Nephron progenitor cell (in vitro differentiated cells): ENCODE measurements around the gene C19orf33.
A peak's percentile ranks its signal among the peaks of the same experiment; 100 is the strongest.

Experiments used
- DNase-seq: peaks from one replicate; pipeline ENCODE4 v3.0.0; 2021
- H3K27ac Mint-ChIP-seq: 2 replicates; pipeline ENCODE4 v1.8.0; 2021; ENCODE audit warnings: mild to moderate bottlenecking, moderate library complexity, mixed read lengths
- H3K27me3 Mint-ChIP-seq: 2 replicates; pipeline ENCODE4 v1.8.0; 2021; ENCODE audit warnings: mild to moderate bottlenecking, low read depth, mixed read lengths; ENCODE audit not compliant: poor library complexity
- H3K36me3 Mint-ChIP-seq: 2 replicates; pipeline ENCODE4 v1.8.0; 2021; ENCODE audit warnings: low read depth, mixed read lengths
- H3K4me1 Mint-ChIP-seq: 2 replicates; pipeline ENCODE4 v1.8.0; 2021; ENCODE audit warnings: mixed read lengths
- H3K4me3 Mint-ChIP-seq: 2 replicates; pipeline ENCODE4 v1.8.0; 2021; ENCODE audit warnings: mild to moderate bottlenecking, moderate library complexity, mixed read lengths
- H3K9me3 Mint-ChIP-seq: 2 replicates; pipeline ENCODE4 v1.8.0; 2021; ENCODE audit warnings: mild to moderate bottlenecking, moderate library complexity, mixed read lengths
- CTCF ChIP-seq: fragments of 200-600 bp; sonication (generic); IDR thresholded peaks from 2 replicates; pipeline ENCODE4 v1.5.0; 2021; ENCODE audit warnings: antibody characterized with exemption

The C19orf33 gene

DNA sequence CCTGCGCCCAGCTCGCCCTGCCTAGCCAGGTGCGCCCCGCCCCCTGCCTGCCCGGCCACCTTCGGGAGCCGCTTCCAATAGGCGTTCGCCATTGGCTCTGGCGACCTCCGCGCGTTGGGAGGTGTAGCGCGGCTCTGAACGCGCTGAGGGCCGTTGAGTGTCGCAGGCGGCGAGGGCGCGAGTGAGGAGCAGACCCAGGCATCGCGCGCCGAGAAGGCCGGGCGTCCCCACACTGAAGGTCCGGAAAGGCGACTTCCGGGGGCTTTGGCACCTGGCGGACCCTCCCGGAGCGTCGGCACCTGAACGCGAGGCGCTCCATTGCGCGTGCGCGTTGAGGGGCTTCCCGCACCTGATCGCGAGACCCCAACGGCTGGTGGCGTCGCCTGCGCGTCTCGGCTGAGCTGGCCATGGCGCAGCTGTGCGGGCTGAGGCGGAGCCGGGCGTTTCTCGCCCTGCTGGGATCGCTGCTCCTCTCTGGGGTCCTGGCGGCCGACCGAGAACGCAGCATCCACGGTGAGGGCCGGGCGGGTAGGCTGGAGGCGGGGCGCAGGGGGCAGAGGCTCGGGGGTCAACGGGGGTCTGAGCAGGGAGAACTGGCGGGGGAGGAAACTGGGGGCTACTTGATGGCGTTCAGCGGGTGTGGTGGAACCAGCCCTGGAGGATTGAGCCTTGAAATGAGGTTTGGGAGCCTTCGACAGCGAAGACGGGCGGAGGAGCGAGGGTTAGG lies 39.4 kb upstream of the C19orf33 start, which contains the start of gene SPINT2:
SPINT2 (plus strand) TSS at position 88 of the 727 bp plus-strand sequence; CDS start at position 408, 320 bp downstream.
- H3K4me1 Mint-ChIP-seq: peaks cover 51% of the 10 kb centered on the region
- TF ChIP-seq CTCF: no peak
- peaks cover 9% of the 10 kb centered on the region for H3K27me3 Mint-ChIP-seq
- H3K27ac Mint-ChIP-seq: peak within 1 kb of the TSS; percentile 64
- peak within 1 kb of the TSS; percentile 92 for H3K4me3 Mint-ChIP-seq
- peak; percentile 82 for DNase-seq
- no peaks in the 10 kb centered on the region for H3K36me3 Mint-ChIP-seq
- no peaks in the 10 kb centered on the region for H3K9me3 Mint-ChIP-seq

DNA sequence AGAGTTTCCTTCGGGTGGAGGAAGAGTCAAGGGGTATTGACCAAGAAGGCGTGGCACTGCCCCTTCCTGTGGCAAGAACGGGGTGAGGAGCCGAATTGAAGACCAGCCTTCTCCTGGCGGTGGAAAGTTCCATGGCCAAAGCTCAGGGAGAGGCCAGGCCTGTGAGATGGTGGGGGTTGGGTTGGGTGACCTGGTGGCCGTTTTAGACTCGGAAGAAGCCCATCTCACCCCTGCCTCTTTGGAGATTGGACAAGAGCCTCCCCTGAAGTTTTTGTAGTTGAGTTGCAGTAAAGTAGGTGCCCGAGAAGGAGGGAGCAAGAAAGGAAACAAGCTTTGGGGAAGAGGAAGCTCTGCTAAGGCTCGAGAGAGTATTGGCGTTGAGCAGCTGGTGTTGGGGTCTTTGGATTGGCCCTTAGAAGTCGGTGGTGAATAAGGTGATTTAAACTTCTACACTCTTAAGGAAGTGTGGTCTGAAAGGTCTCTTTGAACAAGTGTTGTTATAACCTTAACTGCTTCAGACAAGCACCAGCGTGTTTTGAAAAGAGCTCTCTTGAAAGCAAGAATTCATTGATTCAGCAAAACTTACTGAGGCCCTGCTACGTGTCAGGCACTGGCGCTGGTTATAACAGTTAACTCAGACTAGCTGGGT lies 38.7 kb upstream of the C19orf33 start:
- Mint-ChIP-seq H3K27ac (peak overlapping the region; percentile 64), H3K4me3 (peak overlapping the region; percentile 92), H3K27me3 (peaks cover 12% of the 10 kb centered on the region), H3K4me1 (peaks cover 58% of the 10 kb centered on the region), H3K9me3 (no peaks in the 10 kb centered on the region), H3K36me3 (no peaks in the 10 kb centered on the region)
- no peak for DNase-seq
- TF ChIP-seq CTCF: no peak

DNA sequence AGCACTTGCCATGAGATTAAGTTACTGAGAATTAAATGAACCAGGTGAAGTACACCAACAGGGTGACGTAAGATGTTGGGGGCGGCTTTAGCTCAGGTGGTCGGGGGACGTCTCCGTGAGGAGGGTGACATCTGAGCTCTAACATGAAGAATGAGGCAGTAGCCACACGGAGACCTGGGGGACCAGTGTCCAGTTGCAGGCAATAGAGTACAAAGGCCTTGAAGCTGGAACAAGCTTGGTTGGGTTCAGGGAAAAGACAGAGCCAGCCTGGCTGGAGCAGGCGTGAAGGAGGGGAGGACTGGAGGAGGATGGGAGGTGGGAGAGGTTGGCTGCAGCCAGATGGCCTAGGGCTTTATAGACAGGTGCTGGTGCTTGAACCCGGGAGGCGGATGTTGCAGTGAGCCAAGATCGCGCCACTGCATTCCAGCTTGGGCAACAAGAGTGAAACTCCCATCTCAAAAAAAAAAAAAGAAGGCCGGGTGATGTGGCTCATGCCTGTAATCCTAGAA lies 38.1 kb upstream of the C19orf33 start:
- Mint-ChIP-seq H3K4me3 (peak overlapping the region; percentile 92), H3K4me1 (peaks cover 64% of the 10 kb centered on the region), H3K9me3 (no peaks in the 10 kb centered on the region), H3K36me3 (no peaks in the 10 kb centered on the region), H3K27me3 (peaks cover 12% of the 10 kb centered on the region), H3K27ac (peak overlapping the region; percentile 46)
- no peak for TF ChIP-seq CTCF
- DNase-seq: no peak

GRCh38 chr19:38266981-38267597 lies 37.0 kb upstream of the C19orf33 start:
- Mint-ChIP-seq H3K4me1 (peaks cover 66% of the 10 kb centered on the region), H3K36me3 (no peaks in the 10 kb centered on the region), H3K27me3 (peaks cover 17% of the 10 kb centered on the region), H3K4me3 (peak overlapping the region; percentile 92), H3K9me3 (no peaks in the 10 kb centered on the region), H3K27ac (peak overlapping the region; percentile 37)
- no peak for TF ChIP-seq CTCF
- no peak for DNase-seq

DNA sequence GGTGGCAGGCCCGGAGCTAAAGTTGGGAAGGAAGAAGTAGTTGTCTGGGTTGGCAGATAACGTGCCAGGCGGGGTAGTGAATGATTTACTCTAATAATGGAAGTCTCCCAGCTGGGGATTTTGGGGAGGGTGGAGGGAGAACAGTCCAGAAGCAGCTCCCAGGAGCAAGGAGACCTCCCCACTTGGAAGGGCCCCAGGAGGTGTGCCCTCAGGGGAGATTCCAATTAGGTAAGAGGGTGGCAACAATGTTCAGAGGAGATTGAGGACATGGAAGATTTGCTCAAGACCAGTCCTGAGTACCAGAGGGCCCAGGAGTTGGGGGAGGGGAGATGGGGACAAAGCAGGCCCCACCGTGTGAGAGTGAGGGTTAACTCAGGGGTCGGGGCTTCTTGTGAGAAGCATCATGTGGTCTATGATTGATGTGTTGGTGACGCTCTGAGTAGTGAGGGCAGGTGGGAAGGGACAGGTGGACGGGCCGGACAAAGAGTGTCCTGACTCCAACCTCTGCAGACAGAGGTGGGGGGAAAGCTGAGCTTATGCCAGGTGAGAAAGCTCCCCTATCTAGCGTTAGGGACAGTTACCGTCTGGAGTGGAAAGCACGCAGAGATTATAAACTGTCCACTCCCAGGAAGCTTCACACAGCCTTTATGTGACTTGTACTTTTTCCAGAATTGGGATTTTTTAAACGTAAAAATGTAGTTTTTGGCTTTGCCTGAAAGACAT lies 36.1 kb upstream of the C19orf33 start:
- no peak for DNase-seq
- Mint-ChIP-seq H3K27ac (peak overlapping the region; percentile 78), H3K9me3 (no peaks in the 10 kb centered on the region), H3K36me3 (no peaks in the 10 kb centered on the region), H3K27me3 (peaks cover 14% of the 10 kb centered on the region), H3K4me1 (peaks cover 66% of the 10 kb centered on the region), H3K4me3 (peak overlapping the region; percentile 92)
- TF ChIP-seq CTCF: no peak
